ENCODE data around the gene PPFIA3. TPM values are rescaled to one million over a fixed set of nuclear protein-coding genes. Genes with fewer than 3 reads are reported as not detected.

The PPFIA3 gene
- total and polyA plus RNA-seq, 4 donors, result 1.5 to 4.6 (median 2.4) TPM

DNA sequence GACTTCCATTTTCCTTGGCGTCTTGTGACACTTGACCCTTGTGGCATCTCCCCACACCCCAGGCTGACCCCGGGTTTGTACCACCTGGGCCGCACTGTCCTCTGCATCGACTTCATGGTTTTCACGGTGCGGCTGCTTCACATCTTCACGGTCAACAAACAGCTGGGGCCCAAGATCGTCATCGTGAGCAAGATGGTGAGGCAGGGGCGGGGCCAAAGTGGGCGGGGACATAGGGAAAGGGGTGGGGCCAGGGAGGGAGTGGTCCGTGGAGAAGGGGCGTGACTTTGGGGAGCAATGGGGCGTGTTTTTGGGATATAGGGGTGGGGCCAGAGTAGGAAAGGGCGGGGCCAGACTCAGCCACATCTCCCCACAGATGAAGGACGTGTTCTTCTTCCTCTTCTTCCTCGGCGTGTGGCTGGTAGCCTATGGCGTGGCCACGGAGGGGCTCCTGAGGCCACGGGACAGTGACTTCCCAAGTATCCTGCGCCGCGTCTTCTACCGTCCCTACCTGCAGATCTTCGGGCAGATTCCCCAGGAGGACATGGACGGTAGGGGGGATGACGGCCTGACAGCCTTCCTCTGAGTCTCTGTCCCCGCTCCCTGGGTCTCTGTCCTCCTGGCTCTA, 81.0 kb downstream of the PPFIA3 start:
- TF ChIP-seq NR2F2 (IDR thresholded peaks at IDR 0.05) (no peak), HNF4G (IDR thresholded peaks at IDR 0.05) (no peak), RXRA (IDR thresholded peaks at IDR 0.05) (no peak), GABPA (IDR thresholded peaks at IDR 0.05 in 1 of 2, conservative IDR thresholded peaks at IDR 0.05 in 1 of 2) (no peak), HNF4A (conservative IDR thresholded peaks at IDR 0.05) (no peak), JUND (IDR thresholded peaks at IDR 0.05) (no peak)
- TF ChIP-seq, protein P1, sequence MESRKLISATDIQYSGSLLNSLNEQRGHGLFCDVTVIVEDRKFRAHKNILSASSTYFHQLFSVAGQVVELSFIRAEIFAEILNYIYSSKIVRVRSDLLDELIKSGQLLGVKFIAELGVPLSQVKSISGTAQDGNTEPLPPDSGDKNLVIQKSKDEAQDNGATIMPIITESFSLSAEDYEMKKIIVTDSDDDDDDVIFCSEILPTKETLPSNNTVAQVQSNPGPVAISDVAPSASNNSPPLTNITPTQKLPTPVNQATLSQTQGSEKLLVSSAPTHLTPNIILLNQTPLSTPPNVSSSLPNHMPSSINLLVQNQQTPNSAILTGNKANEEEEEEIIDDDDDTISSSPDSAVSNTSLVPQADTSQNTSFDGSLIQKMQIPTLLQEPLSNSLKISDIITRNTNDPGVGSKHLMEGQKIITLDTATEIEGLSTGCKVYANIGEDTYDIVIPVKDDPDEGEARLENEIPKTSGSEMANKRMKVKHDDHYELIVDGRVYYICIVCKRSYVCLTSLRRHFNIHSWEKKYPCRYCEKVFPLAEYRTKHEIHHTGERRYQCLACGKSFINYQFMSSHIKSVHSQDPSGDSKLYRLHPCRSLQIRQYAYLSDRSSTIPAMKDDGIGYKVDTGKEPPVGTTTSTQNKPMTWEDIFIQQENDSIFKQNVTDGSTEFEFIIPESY (IDR thresholded peaks at IDR 0.05), result no peak
- TF ChIP-seq, protein P2, sequence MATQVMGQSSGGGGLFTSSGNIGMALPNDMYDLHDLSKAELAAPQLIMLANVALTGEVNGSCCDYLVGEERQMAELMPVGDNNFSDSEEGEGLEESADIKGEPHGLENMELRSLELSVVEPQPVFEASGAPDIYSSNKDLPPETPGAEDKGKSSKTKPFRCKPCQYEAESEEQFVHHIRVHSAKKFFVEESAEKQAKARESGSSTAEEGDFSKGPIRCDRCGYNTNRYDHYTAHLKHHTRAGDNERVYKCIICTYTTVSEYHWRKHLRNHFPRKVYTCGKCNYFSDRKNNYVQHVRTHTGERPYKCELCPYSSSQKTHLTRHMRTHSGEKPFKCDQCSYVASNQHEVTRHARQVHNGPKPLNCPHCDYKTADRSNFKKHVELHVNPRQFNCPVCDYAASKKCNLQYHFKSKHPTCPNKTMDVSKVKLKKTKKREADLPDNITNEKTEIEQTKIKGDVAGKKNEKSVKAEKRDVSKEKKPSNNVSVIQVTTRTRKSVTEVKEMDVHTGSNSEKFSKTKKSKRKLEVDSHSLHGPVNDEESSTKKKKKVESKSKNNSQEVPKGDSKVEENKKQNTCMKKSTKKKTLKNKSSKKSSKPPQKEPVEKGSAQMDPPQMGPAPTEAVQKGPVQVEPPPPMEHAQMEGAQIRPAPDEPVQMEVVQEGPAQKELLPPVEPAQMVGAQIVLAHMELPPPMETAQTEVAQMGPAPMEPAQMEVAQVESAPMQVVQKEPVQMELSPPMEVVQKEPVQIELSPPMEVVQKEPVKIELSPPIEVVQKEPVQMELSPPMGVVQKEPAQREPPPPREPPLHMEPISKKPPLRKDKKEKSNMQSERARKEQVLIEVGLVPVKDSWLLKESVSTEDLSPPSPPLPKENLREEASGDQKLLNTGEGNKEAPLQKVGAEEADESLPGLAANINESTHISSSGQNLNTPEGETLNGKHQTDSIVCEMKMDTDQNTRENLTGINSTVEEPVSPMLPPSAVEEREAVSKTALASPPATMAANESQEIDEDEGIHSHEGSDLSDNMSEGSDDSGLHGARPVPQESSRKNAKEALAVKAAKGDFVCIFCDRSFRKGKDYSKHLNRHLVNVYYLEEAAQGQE (IDR thresholded peaks at IDR 0.05), result no peak
- TF ChIP-seq, protein P3, sequence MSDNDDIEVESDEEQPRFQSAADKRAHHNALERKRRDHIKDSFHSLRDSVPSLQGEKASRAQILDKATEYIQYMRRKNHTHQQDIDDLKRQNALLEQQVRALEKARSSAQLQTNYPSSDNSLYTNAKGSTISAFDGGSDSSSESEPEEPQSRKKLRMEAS (IDR thresholded peaks at IDR 0.05), result no peak
- whole genome bisulfite sequencing, result 89% methylated on average over 29 of the region's 29 CpGs
- Histone ChIP-seq H3K4me1 (ENCODE audit: control insufficient read depth in 4 of 4, insufficient read depth in 4 of 4, low read length in 3 of 4) (no peaks in the 10 kb centered on the region), H3K4me3 (ENCODE audit: low read depth in 1 of 3, low read length in 3 of 3) (no peak overlapping the region), H3K27ac (ENCODE audit: low read depth in 1 of 2, low read length in 2 of 2) (no peak overlapping the region), H3K9ac (ENCODE audit: low read depth in 1 of 2, low read length in 2 of 2) (no peak overlapping the region), H3K9me3 (ENCODE audit: control insufficient read depth in 4 of 4, low read length in 3 of 4) (no peaks in the 10 kb centered on the region), H3K27me3 (ENCODE audit: control insufficient read depth in 4 of 4, insufficient read depth in 4 of 4, low read length in 3 of 4) (no peaks in the 10 kb centered on the region), H3K36me3 (ENCODE audit: control insufficient read depth in 4 of 4, insufficient read depth in 3 of 4, low read depth in 1 of 4, low read length in 3 of 4) (peaks cover 0 to 2% (median under 1%) of the 10 kb centered on the region in 4 donors)
- peak; percentile 34 for DNase-seq (ENCODE audit: low spot score)

Small RNAs within 50 kb of the gene (small RNA-seq; reads per million reads assigned to genes)
- not detected for gene RN7SL708P

Other genes starting within 250 kb of the PPFIA3 start
- 10 to 100 TPM; 13.2 to 52.5 TPM for gene PPP1R15A, start 247.1 kb upstream of the PPFIA3 start, total RNA-seq
- gene PPP1R15A, start 247.1 kb upstream of the PPFIA3 start, polyA plus RNA-seq, result 1 to 10 TPM; 5.6 to 9.3 TPM
- under 1 TPM in 1 of 2 donors, not detected in 1; 0.05 TPM for gene TULP2, start 220.8 kb upstream of the PPFIA3 start, total RNA-seq
- gene TULP2, start 220.8 kb upstream of the PPFIA3 start, polyA plus RNA-seq, result under 1 TPM; 0.03 to 0.19 TPM
- gene NUCB1, start 219.2 kb upstream of the PPFIA3 start, total RNA-seq, result 100 to 1,000 TPM; 196 to 280 TPM
- 100 to 1,000 TPM; 186 to 775 TPM for gene NUCB1, start 219.2 kb upstream of the PPFIA3 start, polyA plus RNA-seq
- gene DHDH, start 185.8 kb upstream of the PPFIA3 start, total RNA-seq, result 1 to 10 TPM in 1 of 2 donors, not detected in 1; 1.3 TPM
- gene DHDH, start 185.8 kb upstream of the PPFIA3 start, polyA plus RNA-seq, result under 1 TPM in 1 of 2 donors, not detected in 1; 0.16 TPM
- gene BAX, start 164.7 kb upstream of the PPFIA3 start, total RNA-seq, result 10 to 100 TPM; 10.8 to 18.7 TPM
- gene BAX, start 164.7 kb upstream of the PPFIA3 start, polyA plus RNA-seq, result 10 to 100 TPM; 10.5 to 27.0 TPM
- gene FTL, start 154.2 kb upstream of the PPFIA3 start, total RNA-seq, result 1,000 to 10,000 TPM; 2,528 to 9,360 TPM
- over 10,000 TPM; 15,042 to 16,395 TPM for gene FTL, start 154.2 kb upstream of the PPFIA3 start, polyA plus RNA-seq
- 1 to 10 TPM; 8.4 to 8.7 TPM for gene GYS1, start 126.2 kb upstream of the PPFIA3 start, total RNA-seq
- 1 to 10 TPM; 2.6 to 4.2 TPM for gene GYS1, start 126.2 kb upstream of the PPFIA3 start, polyA plus RNA-seq
- gene RUVBL2, start 125.7 kb upstream of the PPFIA3 start, total RNA-seq, result 10 to 100 TPM; 52.5 to 80.1 TPM
- gene RUVBL2, start 125.7 kb upstream of the PPFIA3 start, polyA plus RNA-seq, result 10 to 100 TPM; 29.6 to 46.7 TPM
- not detected for gene LHB, start 102.5 kb upstream of the PPFIA3 start, total RNA-seq
- not detected for gene LHB, start 102.5 kb upstream of the PPFIA3 start, polyA plus RNA-seq
- not detected for gene CGB3, start 95.2 kb upstream of the PPFIA3 start, total RNA-seq
- not detected for gene CGB3, start 95.2 kb upstream of the PPFIA3 start, polyA plus RNA-seq
- gene CGB2, start 87.7 kb upstream of the PPFIA3 start, total RNA-seq, result not detected
- gene CGB2, start 87.7 kb upstream of the PPFIA3 start, polyA plus RNA-seq, result not detected
- not detected for gene CGB1, start 82.6 kb upstream of the PPFIA3 start, total RNA-seq
- not detected for gene CGB1, start 82.6 kb upstream of the PPFIA3 start, polyA plus RNA-seq
- not detected for gene CGB5, start 75.7 kb upstream of the PPFIA3 start, total RNA-seq
- not detected for gene CGB5, start 75.7 kb upstream of the PPFIA3 start, polyA plus RNA-seq
- not detected for gene CGB8, start 70.4 kb upstream of the PPFIA3 start, total RNA-seq
- gene CGB8, start 70.4 kb upstream of the PPFIA3 start, polyA plus RNA-seq, result not detected
- gene CGB7, start 61.8 kb upstream of the PPFIA3 start, total RNA-seq, result not detected
- gene CGB7, start 61.8 kb upstream of the PPFIA3 start, polyA plus RNA-seq, result not detected
- gene NTF4, start 54.7 kb upstream of the PPFIA3 start, total RNA-seq, result not detected
- not detected for gene NTF4, start 54.7 kb upstream of the PPFIA3 start, polyA plus RNA-seq
- gene KCNA7, start 46.8 kb upstream of the PPFIA3 start, total RNA-seq, result not detected
- gene KCNA7, start 46.8 kb upstream of the PPFIA3 start, polyA plus RNA-seq, result not detected
- gene SNRNP70, start 34.1 kb upstream of the PPFIA3 start, total RNA-seq, result 100 to 1,000 TPM; 118 to 166 TPM
- 10 to 100 TPM; 34.2 to 71.6 TPM for gene SNRNP70, start 34.1 kb upstream of the PPFIA3 start, polyA plus RNA-seq
- gene LIN7B, start 5.2 kb upstream of the PPFIA3 start, total RNA-seq, result 1 to 10 TPM; 2.2 to 3.8 TPM
- gene LIN7B, start 5.2 kb upstream of the PPFIA3 start, polyA plus RNA-seq, result 1 to 10 TPM; 2.7 to 3.0 TPM
- gene C19orf73, start 401 bp upstream of the PPFIA3 start, total RNA-seq, result 1 to 10 TPM in 1 of 2 donors, under 1 TPM in 1; 0.56 to 1.4 TPM
- gene C19orf73, start 401 bp upstream of the PPFIA3 start, polyA plus RNA-seq, result 1 to 10 TPM; 1.9 to 2.1 TPM
- gene HRC, start 35.9 kb downstream of the PPFIA3 start, total RNA-seq, result 1 to 10 TPM; 1.2 TPM
- under 1 TPM; 0.25 to 0.51 TPM for gene HRC, start 35.9 kb downstream of the PPFIA3 start, polyA plus RNA-seq
- 10 to 100 TPM in 1 of 2 donors, 1 to 10 TPM in 1; 8.1 to 11.0 TPM for gene TRPM4, start 38.2 kb downstream of the PPFIA3 start, total RNA-seq
- gene TRPM4, start 38.2 kb downstream of the PPFIA3 start, polyA plus RNA-seq, result 10 to 100 TPM; 15.4 to 31.2 TPM
- gene SLC6A16, start 205.6 kb downstream of the PPFIA3 start, total RNA-seq, result 1 to 10 TPM in 1 of 2 donors, under 1 TPM in 1; 0.19 to 1.2 TPM
- 1 to 10 TPM; 1.8 to 2.7 TPM for gene SLC6A16, start 205.6 kb downstream of the PPFIA3 start, polyA plus RNA-seq
- gene CD37, start 215.9 kb downstream of the PPFIA3 start, total RNA-seq, result 1 to 10 TPM; 2.9 to 9.6 TPM
- 1 to 10 TPM; 3.7 to 4.1 TPM for gene CD37, start 215.9 kb downstream of the PPFIA3 start, polyA plus RNA-seq
- gene TEAD2, start 242.9 kb downstream of the PPFIA3 start, total RNA-seq, result 1 to 10 TPM; 3.3 to 8.1 TPM
- 1 to 10 TPM; 3.6 to 5.2 TPM for gene TEAD2, start 242.9 kb downstream of the PPFIA3 start, polyA plus RNA-seq
- under 1 TPM in 1 of 2 donors, not detected in 1; 0.14 TPM for gene DKKL1, start 244.3 kb downstream of the PPFIA3 start, total RNA-seq
- under 1 TPM in 1 of 2 donors, not detected in 1; 0.16 TPM for gene DKKL1, start 244.3 kb downstream of the PPFIA3 start, polyA plus RNA-seq

All from liver (tissue), 10 donors.